ENCODE data around the gene RND3.
A peak's percentile ranks its signal among the peaks of the same experiment; 100 is the strongest.

Gene RND3

GRCh38 chr2:150465703-150466569 is 21.5 kb downstream of the RND3 start:
- H3K4me1 ChIP-seq (ENCODE audit: control insufficient read depth, insufficient read depth, low read length), result no peaks in the 10 kb centered on the region
- peaks cover 22 to 32% of the 10 kb centered on the region in 2 experiments; a peak in 2 of 3 replicates for H3K36me3 ChIP-seq (ENCODE audit: control insufficient read depth in 2 of 2, insufficient read depth in 1 of 2, low read length in 2 of 2)
- H3K9me3 ChIP-seq (ENCODE audit: control insufficient read depth, insufficient read depth, low read depth, low read length), result no peaks in the 10 kb centered on the region
- POLR2A ChIA-PET, result no interaction called here
- CTCF ChIA-PET, result no interaction called here
- TF ChIP-seq ZNF362 (tag by site-specific recombination; IDR thresholded peaks at IDR 0.05) (peak; percentile 34; the same call in 1 of the 2 replicates), KLF10 (tag by site-specific recombination; IDR thresholded peaks at IDR 0.05) (no peak)
- H3K4me3 ChIP-seq (ENCODE audit: low read depth, low read length), result no peak overlapping the region
- H3K27ac ChIP-seq (ENCODE audit: extremely low read depth, low read depth, low read length), result no peak overlapping the region

- H3K36me3 ChIP-seq (ENCODE audit: control insufficient read depth in 2 of 2, insufficient read depth in 1 of 2, low read length in 2 of 2), result peaks cover 16 to 22% of the 10 kb centered on the region in 2 experiments; a peak in 2 of 3 replicates
- H3K4me1 ChIP-seq (ENCODE audit: control insufficient read depth, insufficient read depth, low read length), result no peaks in the 10 kb centered on the region
- H3K27ac ChIP-seq (ENCODE audit: extremely low read depth, low read depth, low read length), result no peak overlapping the region
- no peak for TF ChIP-seq ZFP69B (tag by site-specific recombination; IDR thresholded peaks at IDR 0.05)
- TF ChIP-seq ZNF37A (tag by site-specific recombination; IDR thresholded peaks at IDR 0.05), result no peak
- no peak for TF ChIP-seq BCL11A (tag by site-specific recombination; IDR thresholded peaks at IDR 0.05; ENCODE audit: low read depth)
- no peak for TF ChIP-seq ZNF621 (tag by site-specific recombination; IDR thresholded peaks at IDR 0.05)
- no peak for TF ChIP-seq MEIS1 (CRISPR knock-in tag; IDR thresholded peaks at IDR 0.05; ENCODE audit: borderline replicate concordance)
- TF ChIP-seq ZNF121 (tag by site-specific recombination; IDR thresholded peaks at IDR 0.05), result no peak
- TF ChIP-seq GLI4 (tag by site-specific recombination; IDR thresholded peaks at IDR 0.05), result no peak
- no peak for TF ChIP-seq ZNF548 (tag by site-specific recombination; IDR thresholded peaks at IDR 0.05)
- no peak for TF ChIP-seq OSR2 (tag by site-specific recombination; IDR thresholded peaks at IDR 0.05)
- TF ChIP-seq, protein P1, sequence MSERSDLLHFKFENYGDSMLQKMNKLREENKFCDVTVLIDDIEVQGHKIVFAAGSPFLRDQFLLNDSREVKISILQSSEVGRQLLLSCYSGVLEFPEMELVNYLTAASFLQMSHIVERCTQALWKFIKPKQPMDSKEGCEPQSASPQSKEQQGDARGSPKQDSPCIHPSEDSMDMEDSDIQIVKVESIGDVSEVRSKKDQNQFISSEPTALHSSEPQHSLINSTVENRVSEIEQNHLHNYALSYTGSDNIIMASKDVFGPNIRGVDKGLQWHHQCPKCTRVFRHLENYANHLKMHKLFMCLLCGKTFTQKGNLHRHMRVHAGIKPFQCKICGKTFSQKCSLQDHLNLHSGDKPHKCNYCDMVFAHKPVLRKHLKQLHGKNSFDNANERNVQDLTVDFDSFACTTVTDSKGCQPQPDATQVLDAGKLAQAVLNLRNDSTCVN (tag by site-specific recombination; optimal IDR thresholded peaks at IDR 0.05), result no peak
- no peak for TF ChIP-seq ZNF830 (tag by site-specific recombination; IDR thresholded peaks at IDR 0.05; ENCODE audit: low read depth)
- TF ChIP-seq ZBTB20 (tag by site-specific recombination; IDR thresholded peaks at IDR 0.05), result no peak
- TF ChIP-seq, protein P2, sequence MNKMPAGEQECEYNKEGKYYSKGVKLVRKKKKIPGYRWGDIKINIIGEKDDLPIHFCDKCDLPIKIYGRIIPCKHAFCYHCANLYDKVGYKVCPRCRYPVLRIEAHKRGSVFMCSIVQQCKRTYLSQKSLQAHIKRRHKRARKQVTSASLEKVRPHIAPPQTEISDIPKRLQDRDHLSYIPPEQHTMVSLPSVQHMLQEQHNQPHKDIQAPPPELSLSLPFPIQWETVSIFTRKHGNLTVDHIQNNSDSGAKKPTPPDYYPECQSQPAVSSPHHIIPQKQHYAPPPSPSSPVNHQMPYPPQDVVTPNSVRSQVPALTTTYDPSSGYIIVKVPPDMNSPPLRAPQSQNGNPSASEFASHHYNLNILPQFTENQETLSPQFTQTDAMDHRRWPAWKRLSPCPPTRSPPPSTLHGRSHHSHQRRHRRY (tag by site-specific recombination; IDR thresholded peaks at IDR 0.05), result no peak
- no peak for TF ChIP-seq ZSCAN4 (tag by site-specific recombination; IDR thresholded peaks at IDR 0.05)
- no peak for TF ChIP-seq ZNF114 (tag by site-specific recombination; IDR thresholded peaks at IDR 0.05)
- no peak for TF ChIP-seq ZNF366 (tag by site-specific recombination; conservative IDR thresholded peaks at IDR 0.05)
- no peak for TF ChIP-seq MYNN (tag by site-specific recombination; IDR thresholded peaks at IDR 0.05; ENCODE audit: borderline replicate concordance)
- no peak overlapping the region for H3K4me3 ChIP-seq (ENCODE audit: low read depth, low read length)
- POLR2A ChIA-PET, result no interaction called here
- H3K9me3 ChIP-seq (ENCODE audit: control insufficient read depth, insufficient read depth, low read depth, low read length), result no peaks in the 10 kb centered on the region
- CTCF ChIA-PET, result interaction anchor here (0.6 kb wide), 1 partner anchor 697 kb away, joined by 3 read pairs; no protein-coding TSS in a partner anchor
These were observed 22.5 kb downstream of the RND3 start for GRCh38 chr2:150464986-150465385.
